Measurements from ENCODE around the gene TLR5. TPM values are rescaled to one million over a fixed set of nuclear protein-coding genes. Genes with fewer than 3 reads are reported as not detected.

TLR5 gene
- total RNA-seq, 3 donors from 2014 or later (not counting 1 experiment from before 2014, with no cell fraction given), result 0.24 to 0.41 (median 0.33) TPM

GRCh38 chr1:223161321-223161720 is 18.3 kb upstream of the TLR5 start:
- peaks cover 8 to 44% of the 10 kb centered on the region in 2 donors for H3K27me3 Mint-ChIP-seq (ENCODE audit: low read depth in 2 of 2)
- intact Hi-C loops (cut with micrococcal nuclease), result no loop called here
- DNase-seq, result peak in 1 of 2 donors; percentile 34
- Histone ChIP-seq H3K27ac (ENCODE audit: low read length) (no peak overlapping the region), H3K9me3 (ENCODE audit: control insufficient read depth, insufficient read depth, low read length) (no peaks in the 10 kb centered on the region), H3K36me3 (ENCODE audit: control insufficient read depth, insufficient read depth, low read length) (no peaks in the 10 kb centered on the region), H3K4me1 (ENCODE audit: control insufficient read depth, insufficient read depth, low read length) (no peaks in the 10 kb centered on the region), H3K4me3 (ENCODE audit: low read length) (no peak overlapping the region), H3K27me3 (ENCODE audit: control insufficient read depth, insufficient read depth, low read length) (no peaks in the 10 kb centered on the region)
- TF ChIP-seq CTCF (IDR thresholded peaks at IDR 0.05), result no peak
- 86% methylated on average over 3 of the region's 3 CpGs for WGBS (ENCODE audit: insufficient coverage)
- no peak overlapping the region for H3K4me3 Mint-ChIP-seq
- H3K4me1 Mint-ChIP-seq, result no peaks in the 10 kb centered on the region
- H3K27ac Mint-ChIP-seq, result no peak overlapping the region
- H3K36me3 Mint-ChIP-seq, result no peaks in the 10 kb centered on the region
- no peak for ATAC-seq
- H3K9me3 Mint-ChIP-seq, result no peaks in the 10 kb centered on the region

GRCh38 chr1:223156343-223156742 is 13.3 kb upstream of the TLR5 start:
- Mint-ChIP-seq H3K4me3 (no peak overlapping the region), H3K4me1 (peaks cover 8 to 10% of the 10 kb centered on the region in 2 donors), H3K9me3 (no peaks in the 10 kb centered on the region), H3K27me3 (ENCODE audit: low read depth in 2 of 2) (peaks cover 9 to 29% of the 10 kb centered on the region in 2 donors), H3K27ac (no peak overlapping the region), H3K36me3 (no peaks in the 10 kb centered on the region)
- H3K27me3 ChIP-seq (ENCODE audit: control insufficient read depth, insufficient read depth, low read length), result no peaks in the 10 kb centered on the region
- TF ChIP-seq CTCF (IDR thresholded peaks at IDR 0.05), result no peak
- no peaks in the 10 kb centered on the region for H3K4me1 ChIP-seq (ENCODE audit: control insufficient read depth, insufficient read depth, low read length)
- no peak overlapping the region for H3K4me3 ChIP-seq (ENCODE audit: low read length)
- DNase-seq (no peak), ATAC-seq (no peak)
- 89% methylated on average over 2 of the region's 2 CpGs for WGBS (ENCODE audit: insufficient coverage)
- H3K27ac ChIP-seq (ENCODE audit: low read length), result no peak overlapping the region
- H3K9me3 ChIP-seq (ENCODE audit: control insufficient read depth, insufficient read depth, low read length), result no peaks in the 10 kb centered on the region
- no peaks in the 10 kb centered on the region for H3K36me3 ChIP-seq (ENCODE audit: control insufficient read depth, insufficient read depth, low read length)
- intact Hi-C loops (cut with micrococcal nuclease), result no loop called here

GRCh38 chr1:223155153-223155552 is 12.1 kb upstream of the TLR5 start:
- intact Hi-C loops (cut with micrococcal nuclease), result no loop called here
- Mint-ChIP-seq H3K4me3 (no peak overlapping the region), H3K9me3 (no peaks in the 10 kb centered on the region), H3K27me3 (ENCODE audit: low read depth in 2 of 2) (peaks cover 13 to 17% of the 10 kb centered on the region in 2 donors), H3K36me3 (no peaks in the 10 kb centered on the region), H3K27ac (no peak overlapping the region), H3K4me1 (peaks cover 8 to 11% of the 10 kb centered on the region in 2 donors)
- H3K36me3 ChIP-seq (ENCODE audit: control insufficient read depth, insufficient read depth, low read length), result no peaks in the 10 kb centered on the region
- H3K9me3 ChIP-seq (ENCODE audit: control insufficient read depth, insufficient read depth, low read length), result no peaks in the 10 kb centered on the region
- DNase-seq (no peak), ATAC-seq (no peak)
- H3K4me1 ChIP-seq (ENCODE audit: control insufficient read depth, insufficient read depth, low read length), result no peaks in the 10 kb centered on the region
- 67% methylated on average over 1 of the region's 2 CpGs for WGBS (ENCODE audit: insufficient coverage)
- H3K4me3 ChIP-seq (ENCODE audit: low read length), result no peak overlapping the region
- no peak overlapping the region for H3K27ac ChIP-seq (ENCODE audit: low read length)
- H3K27me3 ChIP-seq (ENCODE audit: control insufficient read depth, insufficient read depth, low read length), result no peaks in the 10 kb centered on the region
- TF ChIP-seq CTCF (IDR thresholded peaks at IDR 0.05), result no peak

All from natural killer cell (primary cell).